Forelimb muscle (tissue), 1 donor: ENCODE measurements around the gene TERT. TPM values are rescaled to one million over a fixed set of nuclear protein-coding genes. Genes with fewer than 3 reads are reported as not detected.
"Not testable (repeated sequence)": the region's sequence is repeated elsewhere in the genome, so short reads cannot be mapped to it uniquely, and the experiment has no call there.

Experiments used
- DNase-seq: peaks from one replicate; pipeline ENCODE4 v3.0.0-alpha.2; 2013; ENCODE audit warnings: low read depth
- polyA plus RNA-seq: library from polyadenylated mRNA; unstranded; fragments of 120-200 nt; gene quantifications from one replicate; pipeline ENCODE4 v1.2.1, GENCODE V29; 2013; ENCODE audit not compliant: insufficient read length

The TERT gene
- polyA plus RNA-seq, 1 donor = not detected

GRCh38 chr5:1330847-1331831 lies 36.3 kb upstream of the TERT start:
- no peak for DNase-seq

GRCh38 chr5:1330146-1330846 lies 35.4 kb upstream of the TERT start:
- DNase-seq = no peak

GRCh38 chr5:1329111-1329579 lies 34.3 kb upstream of the TERT start:
- DNase-seq = no peak

- not testable (repeated sequence) for DNase-seq
These were observed 33.6 kb upstream of the TERT start for GRCh38 chr5:1328237-1329110.

- not testable (repeated sequence) for DNase-seq
These were observed 32.3 kb upstream of the TERT start for GRCh38 chr5:1326901-1327756.

GRCh38 chr5:1326532-1326875 lies 31.6 kb upstream of the TERT start:
- not testable (repeated sequence) for DNase-seq

GRCh38 chr5:1325870-1326531 lies 31.1 kb upstream of the TERT start:
- DNase-seq = no peak

- DNase-seq = no peak
These were observed 30.4 kb upstream of the TERT start for GRCh38 chr5:1325191-1325741.

- DNase-seq = no peak
These were observed 29.9 kb upstream of the TERT start for GRCh38 chr5:1324719-1325190.

GRCh38 chr5:1324301-1324700 lies 29.4 kb upstream of the TERT start:
- no peak for DNase-seq

GRCh38 chr5:1323803-1324173 lies 28.9 kb upstream of the TERT start:
- no peak for DNase-seq

GRCh38 chr5:1322955-1323802 lies 28.3 kb upstream of the TERT start:
- no peak for DNase-seq

- DNase-seq = no peak
These were observed 27.4 kb upstream of the TERT start for GRCh38 chr5:1322036-1322900.

- DNase-seq = no peak
These were observed 26.7 kb upstream of the TERT start for GRCh38 chr5:1321576-1321975.

- DNase-seq = no peak
These were observed 25.8 kb upstream of the TERT start for GRCh38 chr5:1320436-1321344.

- DNase-seq = no peak
These were observed 24.8 kb upstream of the TERT start for GRCh38 chr5:1319436-1320256.
